Muscle layer of duodenum (tissue), 2 donors: ENCODE data around the gene CLTB.

Experiments used
- H3K27ac ChIP-seq: one replicate; pipeline ENCODE4 v1.7.0; 2013; ENCODE audit warnings: mild to moderate bottlenecking, low read length
- H3K27me3 ChIP-seq: one replicate; pipeline ENCODE4 v1.7.0; 2013; ENCODE audit warnings: low read depth, mild to moderate bottlenecking, control low read depth, low read length
- H3K36me3 ChIP-seq, 2 donors: one replicate each; pipeline ENCODE4 v1.7.0; 2013; ENCODE audit warnings: low read length in 2 of 2, control low read depth in 1 of 2, mild to moderate bottlenecking in 1 of 2; ENCODE audit not compliant: insufficient read depth in 2 of 2, control insufficient read depth in 1 of 2
- H3K4me1 ChIP-seq, 2 donors: one replicate each; pipeline ENCODE4 v1.7.0; 2013; ENCODE audit warnings: low read length in 2 of 2, mild to moderate bottlenecking in 2 of 2, control low read depth in 1 of 2, moderate library complexity in 1 of 2; ENCODE audit not compliant: insufficient read depth in 2 of 2, control insufficient read depth in 1 of 2
- H3K4me3 ChIP-seq, 2 donors: one replicate each; pipeline ENCODE4 v1.7.0; 2013; ENCODE audit warnings: low read length in 2 of 2, low read depth in 1 of 2, mild to moderate bottlenecking in 1 of 2
- H3K9me3 ChIP-seq, 2 donors: one replicate each; pipeline ENCODE4 v1.7.0; 2013; ENCODE audit warnings: low read length in 2 of 2, control low read depth in 1 of 2, mild to moderate bottlenecking in 1 of 2; ENCODE audit not compliant: control insufficient read depth in 1 of 2
- donor health status: healthy.

The CLTB gene

DNA sequence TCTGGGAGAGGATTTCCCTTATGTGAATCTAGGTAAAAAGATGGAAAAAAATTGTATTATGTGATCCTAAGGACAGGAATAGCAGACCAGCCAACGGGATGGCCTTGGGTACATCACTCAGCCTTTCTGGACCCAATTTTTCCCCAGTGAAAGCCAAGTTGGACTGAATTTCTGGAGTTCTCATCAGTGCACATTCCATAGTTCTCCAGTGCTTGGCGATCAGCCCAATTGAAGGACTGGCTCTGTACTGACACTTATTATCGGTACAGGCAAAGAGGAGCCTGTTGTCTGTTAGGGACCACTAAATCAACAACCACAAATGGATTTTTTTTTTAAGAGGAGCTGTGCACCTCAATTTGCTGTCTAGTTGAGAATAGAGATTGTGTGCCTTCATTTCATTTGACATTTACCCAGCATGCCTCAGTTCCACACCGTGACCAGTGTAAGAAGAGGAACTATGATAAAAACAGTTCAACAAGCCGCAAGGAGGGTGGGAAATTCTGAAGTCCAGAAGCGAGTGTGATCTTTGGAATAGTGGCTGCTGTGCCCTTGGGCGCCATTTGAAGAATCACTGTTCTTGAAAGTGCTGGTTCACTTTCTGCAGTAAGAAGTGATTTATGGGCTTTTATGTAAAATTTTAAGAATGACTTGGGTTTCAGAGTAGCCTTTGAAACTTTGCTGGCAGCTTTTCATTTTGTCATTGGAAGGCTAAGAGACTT, 43.1 kb downstream of the CLTB start:
- H3K4me1 ChIP-seq: peaks cover 0 to 12% of the 10 kb centered on the region in 2 donors
- no peaks in the 10 kb centered on the region for H3K9me3 ChIP-seq
- no peaks in the 10 kb centered on the region for H3K27me3 ChIP-seq
- H3K36me3 ChIP-seq: peaks cover 0 to 26% of the 10 kb centered on the region in 2 donors
- no peak overlapping the region for H3K4me3 ChIP-seq
- no peak overlapping the region for H3K27ac ChIP-seq

DNA sequence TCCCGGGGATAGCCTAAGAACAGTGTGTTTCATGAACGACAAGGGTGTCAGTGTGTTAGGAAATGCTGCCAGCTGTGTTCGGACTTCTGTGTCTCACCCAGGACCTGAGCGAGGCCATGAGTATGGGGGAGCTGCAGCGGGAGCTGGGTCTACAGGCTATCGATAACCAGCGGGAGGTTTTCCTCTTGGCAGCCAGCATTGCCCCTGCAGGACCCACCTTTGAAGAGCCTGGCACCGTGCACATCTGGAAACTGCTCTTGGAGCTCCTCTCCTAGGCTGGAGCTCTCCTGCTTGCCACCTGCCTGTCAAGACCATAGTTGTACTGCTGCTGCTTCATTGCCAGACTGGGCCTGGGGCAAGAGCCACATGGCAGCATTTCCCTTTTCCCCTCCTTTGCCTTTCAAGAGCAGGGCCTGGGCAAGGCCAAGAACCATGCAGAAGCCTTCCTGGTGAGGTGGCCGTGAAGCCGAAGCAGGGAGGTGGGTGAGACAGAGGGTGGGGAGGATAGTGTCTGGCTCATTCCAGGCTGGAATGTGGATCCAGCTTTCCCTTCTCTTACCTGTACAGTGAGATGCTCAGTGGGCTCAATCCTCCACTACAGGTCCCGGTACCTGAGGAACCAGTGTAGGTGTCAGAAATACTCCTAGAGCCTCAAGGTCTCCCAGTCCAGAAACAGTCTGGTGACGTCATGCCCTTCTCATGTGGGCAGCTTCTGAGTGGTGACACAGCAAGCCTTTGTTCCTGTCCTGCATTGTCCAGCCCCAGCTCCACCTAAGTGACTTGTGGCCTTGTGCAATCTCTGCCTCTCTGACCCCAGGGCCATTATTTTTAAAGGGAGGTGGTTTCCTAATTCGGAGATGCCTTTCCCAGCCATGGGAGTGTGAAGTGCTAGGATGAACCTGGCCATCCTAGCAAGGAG, 44.5 kb downstream of the CLTB start:
- Histone ChIP-seq H3K9me3 (no peaks in the 10 kb centered on the region), H3K27me3 (no peaks in the 10 kb centered on the region), H3K4me3 (no peak overlapping the region), H3K4me1 (peaks cover 0 to 12% of the 10 kb centered on the region in 2 donors), H3K36me3 (peaks cover 0 to 34% of the 10 kb centered on the region in 2 donors), H3K27ac (no peak overlapping the region)

DNA sequence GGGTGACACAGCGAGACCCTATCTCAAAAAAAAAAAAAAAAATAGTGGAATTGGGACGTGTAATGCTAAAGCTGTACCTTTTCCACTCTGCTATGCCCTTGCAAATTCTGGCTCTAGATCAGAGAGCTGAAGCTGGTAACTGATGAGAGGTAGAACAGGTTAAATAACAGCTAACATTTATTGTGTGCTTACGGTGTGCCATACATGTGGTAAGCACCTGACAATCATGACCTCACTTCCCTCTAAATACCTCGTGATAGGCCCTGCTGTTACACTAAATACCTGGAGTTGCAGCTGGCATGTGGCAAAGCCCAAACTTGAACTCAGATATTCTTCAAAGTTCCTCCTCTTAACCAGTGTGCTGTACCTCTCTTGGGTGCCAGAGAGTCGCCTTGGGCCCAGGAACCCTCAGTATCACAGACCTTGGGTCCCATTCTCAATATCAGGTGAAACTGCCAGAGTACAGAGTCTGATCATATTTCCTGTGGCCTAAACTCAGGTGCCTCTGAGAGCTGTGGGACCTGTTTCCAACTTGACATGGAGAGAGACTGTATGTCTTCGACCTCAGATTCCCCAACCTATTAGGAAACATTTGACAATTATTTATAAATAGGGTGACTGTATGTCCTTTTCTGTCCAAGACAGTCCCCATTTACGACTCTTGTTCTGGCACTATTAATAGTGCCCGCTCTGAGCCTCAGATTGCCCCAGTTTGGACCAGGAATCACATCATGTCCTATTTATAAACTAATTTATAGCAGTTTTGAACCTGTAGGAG, 46.2 kb downstream of the CLTB start:
- peaks cover 0 to 34% of the 10 kb centered on the region in 2 donors for H3K36me3 ChIP-seq
- H3K9me3 ChIP-seq: no peaks in the 10 kb centered on the region
- H3K27me3 ChIP-seq: no peaks in the 10 kb centered on the region
- no peak overlapping the region for H3K27ac ChIP-seq
- peaks cover 0 to 19% of the 10 kb centered on the region in 2 donors for H3K4me1 ChIP-seq
- H3K4me3 ChIP-seq: no peak overlapping the region

DNA sequence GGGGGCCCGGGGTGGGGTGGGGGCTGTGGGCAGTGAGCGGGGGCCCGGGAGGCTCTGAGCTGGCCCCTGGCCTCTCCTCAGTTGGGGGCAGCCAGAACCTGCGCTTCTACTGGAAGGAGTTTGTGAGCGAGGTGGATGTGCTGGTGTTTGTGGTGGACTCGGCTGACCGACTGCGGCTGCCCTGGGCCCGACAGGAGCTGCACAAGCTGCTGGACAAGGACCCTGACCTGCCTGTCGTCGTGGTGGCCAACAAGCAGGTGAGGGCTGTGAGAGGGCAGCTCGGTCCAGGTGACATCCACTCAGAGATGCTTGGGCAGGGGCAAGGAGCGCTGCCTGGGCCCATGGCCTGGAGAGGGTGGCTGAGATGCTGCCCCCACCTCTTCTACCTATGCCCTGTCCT, 47.6 kb downstream of the CLTB start:
- H3K4me3 ChIP-seq: no peak overlapping the region
- H3K27me3 ChIP-seq: no peaks in the 10 kb centered on the region
- H3K36me3 ChIP-seq: peaks cover 0 to 34% of the 10 kb centered on the region in 2 donors
- H3K9me3 ChIP-seq: no peaks in the 10 kb centered on the region
- no peak overlapping the region for H3K27ac ChIP-seq
- peaks cover 0 to 19% of the 10 kb centered on the region in 2 donors for H3K4me1 ChIP-seq

DNA sequence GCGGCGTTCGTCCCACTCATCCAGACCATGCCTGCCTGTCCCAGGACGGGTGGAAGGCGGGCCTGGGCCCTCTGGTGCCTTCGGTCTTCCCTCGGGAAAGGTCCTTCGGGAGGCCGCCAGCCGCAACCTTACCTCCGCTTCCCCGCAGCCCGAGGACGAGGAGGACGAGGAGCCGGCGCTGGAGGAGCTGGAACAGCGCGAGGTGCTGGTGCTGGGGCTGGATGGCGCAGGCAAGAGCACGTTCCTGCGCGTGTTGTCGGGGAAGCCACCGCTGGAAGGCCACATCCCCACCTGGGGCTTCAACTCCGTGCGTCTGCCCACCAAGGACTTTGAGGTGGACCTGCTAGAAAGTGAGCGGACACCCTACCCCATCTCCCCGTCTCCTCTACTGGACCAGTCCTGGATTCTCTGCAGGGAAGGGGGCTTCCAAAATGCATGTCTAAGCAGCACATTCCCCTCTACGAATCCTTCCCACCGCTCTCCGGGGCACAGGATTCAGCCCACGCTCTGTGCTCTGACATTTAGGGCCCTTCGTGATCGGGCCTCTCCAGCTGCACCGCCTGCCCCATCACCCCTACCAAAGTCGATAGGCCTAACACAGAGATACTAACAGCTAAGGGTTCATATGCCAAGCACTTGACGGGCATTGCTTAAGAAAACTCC, 50.0 kb downstream of the CLTB start:
- peaks cover 0 to 25% of the 10 kb centered on the region in 2 donors for H3K36me3 ChIP-seq
- no peak overlapping the region for H3K27ac ChIP-seq
- H3K9me3 ChIP-seq: no peaks in the 10 kb centered on the region
- H3K4me1 ChIP-seq: peaks cover 0 to 14% of the 10 kb centered on the region in 2 donors
- no peaks in the 10 kb centered on the region for H3K27me3 ChIP-seq
- peak overlapping the region; percentile 50 to 94 for H3K4me3 ChIP-seq

DNA sequence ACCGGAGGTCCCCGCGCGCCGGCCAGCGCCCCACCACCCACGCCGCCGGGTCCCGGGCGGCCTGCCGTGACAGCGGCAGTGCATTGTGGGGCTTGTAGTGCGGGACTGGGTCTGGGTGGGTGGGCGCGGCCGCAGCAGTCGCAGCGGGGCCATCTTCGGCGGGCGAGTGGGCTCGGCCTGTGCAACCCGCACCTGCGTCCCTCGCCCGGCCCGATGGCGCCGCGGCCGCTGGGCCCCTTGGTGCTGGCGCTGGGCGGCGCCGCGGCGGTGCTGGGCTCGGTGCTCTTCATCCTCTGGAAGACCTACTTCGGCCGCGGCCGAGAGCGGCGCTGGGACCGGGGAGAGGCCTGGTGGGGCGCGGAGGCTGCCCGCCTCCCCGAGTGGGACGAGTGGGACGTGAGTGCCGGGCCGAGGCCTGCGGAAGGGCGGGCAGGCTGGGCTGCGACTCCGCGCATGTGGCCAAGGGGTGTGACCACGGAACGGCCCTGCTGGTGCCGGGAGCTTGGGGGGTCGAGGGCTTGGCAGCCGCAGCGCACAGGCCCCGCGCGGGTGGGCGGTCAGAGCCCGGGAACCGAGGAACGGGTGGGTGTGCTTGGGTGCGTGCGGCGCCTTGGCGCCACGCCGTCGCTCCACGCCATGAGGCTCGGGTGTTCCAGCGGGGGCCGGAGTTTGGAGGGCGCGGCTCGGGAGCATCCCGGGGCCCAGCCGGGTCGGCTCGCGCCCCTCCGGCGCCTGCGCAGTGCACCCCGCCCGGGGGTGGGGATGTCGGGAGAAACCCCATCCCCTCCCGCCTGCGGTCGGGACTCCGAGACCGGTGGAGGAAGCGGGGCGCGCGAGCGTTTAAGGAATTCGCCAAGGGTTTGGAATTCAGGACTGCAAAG, 50.7 kb downstream of the CLTB start, which contains the start of gene ARL10:
TSS of gene ARL10 (plus strand) at position 137 of the 881 bp plus-strand sequence. CDS start at position 214, 77 bp downstream.
- H3K36me3 ChIP-seq: peaks cover 0 to 25% of the 10 kb centered on the region in 2 donors
- H3K9me3 ChIP-seq: no peaks in the 10 kb centered on the region
- H3K27me3 ChIP-seq: no peaks in the 10 kb centered on the region
- no peak within 1 kb of the TSS for H3K27ac ChIP-seq
- H3K4me3 ChIP-seq: peak within 1 kb of the TSS; percentile 67 to 94
- H3K4me1 ChIP-seq: peaks cover 0 to 14% of the 10 kb centered on the region in 2 donors

DNA sequence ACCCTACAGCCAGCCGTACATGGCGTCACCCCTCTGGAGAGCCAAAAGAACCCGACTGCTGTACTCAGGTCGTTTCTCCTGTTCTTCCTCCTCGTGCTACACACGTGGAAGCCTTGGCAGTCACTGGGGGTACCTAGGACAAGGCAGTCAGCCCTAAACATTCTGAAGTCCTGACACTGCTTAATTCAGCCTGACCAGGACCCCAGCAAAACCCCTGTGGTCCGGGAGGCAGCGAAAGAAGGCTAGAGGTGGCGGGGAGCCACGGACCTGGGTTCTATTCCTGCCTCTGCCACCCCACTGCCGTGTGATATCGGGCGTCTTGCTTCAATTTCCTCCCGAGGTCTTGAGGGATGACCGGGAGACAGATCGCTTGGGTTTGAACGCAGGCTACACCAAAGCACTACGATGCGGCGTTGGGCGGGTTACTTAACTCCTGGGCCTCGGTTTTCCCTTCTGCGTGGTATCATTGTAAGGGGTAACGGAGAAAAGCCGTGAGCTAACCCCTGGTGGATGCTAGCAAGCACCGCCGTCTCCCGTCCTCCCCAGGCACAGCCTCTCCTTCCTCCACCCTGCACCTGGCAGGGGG, 51.5 kb downstream of the CLTB start:
- H3K36me3 ChIP-seq: peaks cover 0 to 20% of the 10 kb centered on the region in 2 donors
- H3K4me1 ChIP-seq: peaks cover 0 to 20% of the 10 kb centered on the region in 2 donors
- no peaks in the 10 kb centered on the region for H3K9me3 ChIP-seq
- H3K27ac ChIP-seq: no peak overlapping the region
- peak overlapping the region; percentile 67 to 94 for H3K4me3 ChIP-seq
- no peaks in the 10 kb centered on the region for H3K27me3 ChIP-seq

DNA sequence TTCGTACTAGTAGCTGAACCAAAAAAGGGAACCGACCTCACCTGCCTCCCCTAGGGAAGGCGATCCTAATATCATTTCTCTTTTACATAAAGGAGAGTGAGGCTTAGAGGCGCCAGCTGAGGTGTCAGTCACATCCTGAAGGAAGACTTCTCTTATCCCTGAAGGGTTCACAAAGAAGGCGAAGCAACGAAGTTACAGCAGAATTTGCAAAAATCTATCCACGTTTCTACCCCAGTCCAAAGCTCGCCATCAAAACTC, 54.2 kb downstream of the CLTB start:
- Histone ChIP-seq H3K9me3 (no peaks in the 10 kb centered on the region), H3K36me3 (peaks cover 1 to 4% of the 10 kb centered on the region in 2 donors), H3K27me3 (no peaks in the 10 kb centered on the region), H3K4me3 (peak overlapping the region; percentile 89 to 99), H3K27ac (peak overlapping the region; percentile 43), H3K4me1 (peaks cover 0 to 23% of the 10 kb centered on the region in 2 donors)

DNA sequence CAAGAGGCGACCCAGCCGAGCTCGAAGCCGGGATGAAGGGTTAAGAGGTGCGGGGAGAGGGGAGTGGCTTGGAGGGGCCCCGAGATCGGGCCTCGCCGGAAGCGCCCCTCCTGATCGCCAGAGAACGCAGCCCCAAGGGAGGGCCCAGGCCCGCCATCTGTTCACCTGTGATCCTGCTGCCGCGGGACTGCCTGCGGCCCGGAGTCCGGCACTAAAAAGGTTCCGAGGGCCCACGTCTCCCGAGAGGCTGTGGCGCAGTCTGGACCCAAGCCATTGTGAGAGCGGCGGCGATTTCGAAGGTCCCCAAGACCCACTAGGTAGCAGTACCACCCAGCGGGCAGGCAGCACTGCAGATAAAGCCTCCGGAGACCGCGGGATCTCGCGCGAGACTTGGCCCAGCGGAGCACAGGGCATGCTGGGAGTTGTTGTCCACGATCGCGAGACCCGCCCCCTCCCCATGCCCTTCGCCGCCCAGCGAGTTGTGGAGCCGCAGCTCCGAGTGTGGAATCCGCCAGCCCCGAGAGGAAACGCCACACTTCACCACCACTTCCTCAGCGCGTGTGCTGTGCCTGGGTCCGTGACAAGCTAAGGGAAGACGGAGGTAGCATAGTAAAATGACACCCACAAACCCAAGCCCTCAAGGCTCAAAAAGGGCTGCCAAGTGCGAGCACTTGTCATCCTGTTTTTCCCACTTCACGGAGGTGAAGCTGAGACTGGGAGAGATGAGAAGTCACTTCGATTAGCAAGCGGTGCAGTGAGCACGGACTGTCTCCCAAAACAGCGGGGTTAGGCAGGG, 54.7 kb downstream of the CLTB start, which contains the start of gene KIAA1191:
TSS of gene KIAA1191 (minus strand) at position 328 of the 796 bp plus-strand sequence. CDS start 2,256 bp downstream, outside the sequence.
- H3K27me3 ChIP-seq: no peaks in the 10 kb centered on the region
- peaks cover 6 to 7% of the 10 kb centered on the region in 2 donors for H3K36me3 ChIP-seq
- H3K4me1 ChIP-seq: peaks cover 0 to 22% of the 10 kb centered on the region in 2 donors
- H3K4me3 ChIP-seq: peak within 1 kb of the TSS; percentile 89 to 99
- peak within 1 kb of the TSS; percentile 62 for H3K27ac ChIP-seq
- no peaks in the 10 kb centered on the region for H3K9me3 ChIP-seq
